Panc1 (cell line): ENCODE measurements around the gene IGF2R.

Source experiments
- CTCF ChIP-seq: fragments of 450-650 bp; IDR thresholded peaks from 2 replicates; pipeline ENCODE4 v1.5.1; 2017; ENCODE audit warnings: mild to moderate bottlenecking
- REST ChIP-seq, 2 experiments: IDR thresholded peaks; 2 replicates each; pipeline ENCODE4 v1.6.1; 2011 to 2012; ENCODE audit warnings: low read depth in 2 of 2, control low read depth in 1 of 2, low read length in 1 of 2, mild to moderate bottlenecking in 1 of 2, moderate library complexity in 1 of 2; ENCODE audit not compliant: insufficient read depth in 1 of 2

GRCh38 chr6:160110586-160111123 lies 141.8 kb downstream of the IGF2R start:
- TF ChIP-seq CTCF (no peak), REST (IDR thresholded peaks at IDR 0.05; ENCODE audit: insufficient read depth in 1 of 2, low read depth in 2 of 2, low read length in 1 of 2) (no peak)
